WERI-Rb-1 (cell line): ENCODE measurements around the gene TMEM219.

Experiments
- DNase-seq: peaks from one replicate; pipeline ENCODE4 v3.0.0-alpha.2; 2020
- H3K27ac ChIP-seq: fragments of 250-450 bp; sonication (Bioruptor Pico); 2 replicates; pipeline ENCODE4 v1.5.1; 2020; ENCODE audit warnings: mild to moderate bottlenecking, moderate library complexity
- H3K27me3 ChIP-seq: fragments of 250-450 bp; sonication (Bioruptor Pico); 2 replicates; pipeline ENCODE4 v1.5.1; 2021; ENCODE audit warnings: mild to moderate bottlenecking, low read depth, moderate library complexity; ENCODE audit not compliant: insufficient read depth, severe bottlenecking
- H3K36me3 ChIP-seq: fragments of 250-450 bp; sonication (Bioruptor Pico); 2 replicates; pipeline ENCODE4 v1.5.1; 2020; ENCODE audit warnings: mild to moderate bottlenecking, moderate library complexity
- H3K4me3 ChIP-seq: 2 replicates; pipeline ENCODE4 v1.5.1; 2011; ENCODE audit warnings: low read depth, mild to moderate bottlenecking, control low read depth, low read length
- H3K9me3 ChIP-seq: fragments of 250-450 bp; sonication (Bioruptor Pico); 2 replicates; pipeline ENCODE4 v1.5.1; 2021; ENCODE audit warnings: mild to moderate bottlenecking, moderate library complexity; ENCODE audit not compliant: severe bottlenecking
- CTCF ChIP-seq: IDR thresholded peaks from 2 replicates; pipeline ENCODE4 v1.5.1; 2011; ENCODE audit warnings: low read depth, mild to moderate bottlenecking, control low read depth, inconsistent platforms, low read length

Gene TMEM219

GRCh38 chr16:29982560-29983419 lies 20.9 kb downstream of the TMEM219 start:
- DNase-seq: no peak
- no peaks in the 10 kb centered on the region for H3K9me3 ChIP-seq
- peaks cover 100% of the 10 kb centered on the region for H3K36me3 ChIP-seq
- TF ChIP-seq CTCF: no peak
- H3K4me3 ChIP-seq: no peak overlapping the region
- H3K27me3 ChIP-seq: no peaks in the 10 kb centered on the region
- no peak overlapping the region for H3K27ac ChIP-seq

- Histone ChIP-seq H3K27ac (no peak overlapping the region), H3K27me3 (no peaks in the 10 kb centered on the region), H3K36me3 (peaks cover 100% of the 10 kb centered on the region), H3K4me3 (no peak overlapping the region), H3K9me3 (no peaks in the 10 kb centered on the region)
- DNase-seq: no peak
- TF ChIP-seq CTCF: no peak
Observed at GRCh38 chr16:29983420-29984136, 21.7 kb downstream of the TMEM219 start.

- Histone ChIP-seq H3K36me3 (peaks cover 96% of the 10 kb centered on the region), H3K27ac (no peak overlapping the region), H3K27me3 (no peaks in the 10 kb centered on the region), H3K4me3 (no peak overlapping the region), H3K9me3 (no peaks in the 10 kb centered on the region)
- DNase-seq: no peak
- no peak for TF ChIP-seq CTCF
Observed at GRCh38 chr16:29984137-29984763, 22.4 kb downstream of the TMEM219 start.

- H3K9me3 ChIP-seq: no peaks in the 10 kb centered on the region
- TF ChIP-seq CTCF: no peak
- no peak overlapping the region for H3K27ac ChIP-seq
- H3K27me3 ChIP-seq: no peaks in the 10 kb centered on the region
- no peak overlapping the region for H3K4me3 ChIP-seq
- DNase-seq: no peak
- H3K36me3 ChIP-seq: peaks cover 93% of the 10 kb centered on the region
Observed at GRCh38 chr16:29984764-29985147, 22.9 kb downstream of the TMEM219 start.

- Histone ChIP-seq H3K27ac (no peak overlapping the region), H3K36me3 (peaks cover 93% of the 10 kb centered on the region), H3K27me3 (no peaks in the 10 kb centered on the region), H3K4me3 (no peak overlapping the region), H3K9me3 (no peaks in the 10 kb centered on the region)
- no peak for DNase-seq
- no peak for TF ChIP-seq CTCF
Observed at GRCh38 chr16:29985271-29985811, 23.5 kb downstream of the TMEM219 start.
